A673 (cell line): ENCODE results near the gene SNTG2.

Source experiments
- CTCF ChIP-seq: fragments of 300-800, 200-600 bp; sonication (generic); conservative IDR thresholded peaks from 2 replicates; pipeline ENCODE4 v1.5.1; 2017; ENCODE audit warnings: low read depth, mild to moderate bottlenecking, antibody characterized with exemption, low read length, moderate library complexity, mixed read lengths
- EZH2 ChIP-seq: fragments of 200-600 bp; sonication (generic); IDR thresholded peaks from 2 replicates; pipeline ENCODE4 v1.6.1; 2017; ENCODE audit warnings: borderline replicate concordance, low read depth, mild to moderate bottlenecking, mixed read lengths, antibody characterized with exemption, low read length; ENCODE audit not compliant: poor library complexity, severe bottlenecking

GRCh38 chr2:1054399-1054798 is 103.8 kb downstream of the SNTG2 start:
- TF ChIP-seq CTCF (no peak), EZH2 (no peak)
